ENCODE results near the gene HLA-DRB5.

- TF ChIP-seq CTCF (conservative IDR thresholded peaks at IDR 0.05; ENCODE audit: low read depth in 2 of 2) (no peak), CREB1 (CRISPR knock-in tag; IDR thresholded peaks at IDR 0.05; ENCODE audit: low read depth) (no peak), EZH2phosphoT487 (IDR thresholded peaks at IDR 0.05; ENCODE audit: unreplicated experiment) (no peak), POLR2AphosphoS5 (IDR thresholded peaks at IDR 0.05; ENCODE audit: low read depth) (no peak)
Observed at GRCh38 chr6:32576250-32576649, 46.2 kb upstream of the HLA-DRB5 start.

Measured in GM23338 (cell line).